Measurements from ENCODE around the gene CNTNAP5.

DNA sequence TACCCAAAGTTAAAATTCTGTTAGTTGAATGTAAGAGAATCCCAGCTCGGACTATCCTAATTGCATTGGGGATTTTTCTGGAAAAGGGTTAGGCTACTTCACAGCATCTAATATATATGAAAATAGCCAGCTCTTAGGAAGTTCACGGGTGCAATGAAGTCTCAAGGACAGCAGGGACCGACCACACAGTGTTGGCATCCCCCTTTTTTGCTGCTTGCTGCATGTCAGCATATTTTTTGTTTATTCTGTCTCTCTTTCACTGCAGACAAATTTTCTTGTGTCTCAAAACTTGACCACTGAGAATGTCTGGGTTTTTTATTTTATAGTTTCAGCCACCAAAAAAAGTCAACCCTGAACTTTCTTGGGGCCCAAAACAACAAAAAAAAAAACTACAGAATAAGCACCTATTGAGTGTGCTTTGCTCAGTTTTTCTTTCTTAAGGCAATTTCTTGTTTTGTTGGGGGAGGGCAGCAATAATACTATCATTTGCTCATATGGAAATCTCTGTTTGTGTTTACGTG, 535.6 kb downstream of the CNTNAP5 start:
- TF ChIP-seq, protein P1, sequence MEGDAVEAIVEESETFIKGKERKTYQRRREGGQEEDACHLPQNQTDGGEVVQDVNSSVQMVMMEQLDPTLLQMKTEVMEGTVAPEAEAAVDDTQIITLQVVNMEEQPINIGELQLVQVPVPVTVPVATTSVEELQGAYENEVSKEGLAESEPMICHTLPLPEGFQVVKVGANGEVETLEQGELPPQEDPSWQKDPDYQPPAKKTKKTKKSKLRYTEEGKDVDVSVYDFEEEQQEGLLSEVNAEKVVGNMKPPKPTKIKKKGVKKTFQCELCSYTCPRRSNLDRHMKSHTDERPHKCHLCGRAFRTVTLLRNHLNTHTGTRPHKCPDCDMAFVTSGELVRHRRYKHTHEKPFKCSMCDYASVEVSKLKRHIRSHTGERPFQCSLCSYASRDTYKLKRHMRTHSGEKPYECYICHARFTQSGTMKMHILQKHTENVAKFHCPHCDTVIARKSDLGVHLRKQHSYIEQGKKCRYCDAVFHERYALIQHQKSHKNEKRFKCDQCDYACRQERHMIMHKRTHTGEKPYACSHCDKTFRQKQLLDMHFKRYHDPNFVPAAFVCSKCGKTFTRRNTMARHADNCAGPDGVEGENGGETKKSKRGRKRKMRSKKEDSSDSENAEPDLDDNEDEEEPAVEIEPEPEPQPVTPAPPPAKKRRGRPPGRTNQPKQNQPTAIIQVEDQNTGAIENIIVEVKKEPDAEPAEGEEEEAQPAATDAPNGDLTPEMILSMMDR (IDR thresholded peaks at IDR 0.05; ENCODE audit: low read depth, low read length): no peak
- TF ChIP-seq, protein P2, sequence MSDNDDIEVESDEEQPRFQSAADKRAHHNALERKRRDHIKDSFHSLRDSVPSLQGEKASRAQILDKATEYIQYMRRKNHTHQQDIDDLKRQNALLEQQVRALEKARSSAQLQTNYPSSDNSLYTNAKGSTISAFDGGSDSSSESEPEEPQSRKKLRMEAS (IDR thresholded peaks at IDR 0.05; ENCODE audit: low read depth, low read length): no peak
- no peak for TF ChIP-seq POLR2A (IDR thresholded peaks at IDR 0.05; ENCODE audit: extremely low read depth, insufficient read length)
- TF ChIP-seq MYC (IDR thresholded peaks at IDR 0.05; ENCODE audit: low read depth, low read length): no peak
